Measurements from ENCODE around the gene PAK6.
A peak's percentile ranks its signal among the peaks of the same experiment; 100 is the strongest.

The PAK6 gene

GRCh38 chr15:40275523-40275922 is 36.7 kb downstream of the PAK6 start:
- DNase-seq (ENCODE audit: low read depth, low spot score), result no peak
- CTCF ChIA-PET, result interaction anchor here (0.8 to 20.1 kb wide), 22 partner anchors 8 to 237 kb away, joined by 3 to 1718 read pairs (median 13); partner anchors contain the start of genes ANKRD63, BUB1B, CCDC9B and INAFM2
- TF ChIP-seq CTCF (IDR thresholded peaks at IDR 0.05; ENCODE audit: insufficient read depth, low read length, missing control alignments), result no peak
- H3K4me3 ChIP-seq (ENCODE audit: low read depth, low read length), result no peak overlapping the region
- POLR2A ChIA-PET, result no interaction called here

- ChIA-PET CTCF (interaction anchor here (0.9 to 20.1 kb wide), 11 partner anchors 13 to 237 kb away, joined by 3 to 1718 read pairs (median 113); partner anchors contain the start of genes CCDC9B, INAFM2, PAK6 and PLCB2), POLR2A (no interaction called here)
- no peak for DNase-seq (ENCODE audit: low read depth, low spot score)
- H3K4me3 ChIP-seq (ENCODE audit: low read depth, low read length), result no peak overlapping the region
- no peak for TF ChIP-seq CTCF (IDR thresholded peaks at IDR 0.05; ENCODE audit: insufficient read depth, low read length, missing control alignments)
These were observed 37.1 kb downstream of the PAK6 start for GRCh38 chr15:40275954-40276353.

- no peak for TF ChIP-seq CTCF (IDR thresholded peaks at IDR 0.05; ENCODE audit: insufficient read depth, low read length, missing control alignments)
- ChIA-PET POLR2A (no interaction called here), CTCF (interaction anchor here (1.0 to 20.1 kb wide), 11 partner anchors 12 to 238 kb away, joined by 3 to 1718 read pairs (median 113); partner anchors contain the start of genes CCDC9B, INAFM2, PAK6 and PLCB2)
- DNase-seq (ENCODE audit: low read depth, low spot score), result no peak
- H3K4me3 ChIP-seq (ENCODE audit: low read depth, low read length), result no peak overlapping the region
These were observed 38.1 kb downstream of the PAK6 start for GRCh38 chr15:40276927-40277326.

- no peak overlapping the region for H3K4me3 ChIP-seq (ENCODE audit: low read depth, low read length)
- DNase-seq (ENCODE audit: low read depth, low spot score), result no peak
- no peak for TF ChIP-seq CTCF (IDR thresholded peaks at IDR 0.05; ENCODE audit: insufficient read depth, low read length, missing control alignments)
- ChIA-PET CTCF (interaction anchor here (1.0 to 20.1 kb wide), 13 partner anchors 12 to 492 kb away, joined by 3 to 1718 read pairs (median 97); partner anchors contain the start of genes CCDC9B, INAFM2, PAK6 and PLCB2), POLR2A (no interaction called here)
These were observed 38.6 kb downstream of the PAK6 start for GRCh38 chr15:40277471-40277870.

GRCh38 chr15:40278026-40278425 is 39.2 kb downstream of the PAK6 start:
- DNase-seq (ENCODE audit: low read depth, low spot score), result no peak
- CTCF ChIA-PET, result interaction anchor here (1.0 to 20.1 kb wide), 16 partner anchors 11 to 492 kb away, joined by 3 to 1718 read pairs (median 20); partner anchors contain the start of genes CCDC9B, INAFM2, PAK6 and PLCB2
- POLR2A ChIA-PET, result no interaction called here
- H3K4me3 ChIP-seq (ENCODE audit: low read depth, low read length), result no peak overlapping the region
- TF ChIP-seq CTCF (IDR thresholded peaks at IDR 0.05; ENCODE audit: insufficient read depth, low read length, missing control alignments), result no peak

- peak; percentile 98 for TF ChIP-seq CTCF (IDR thresholded peaks at IDR 0.05; ENCODE audit: insufficient read depth, low read length, missing control alignments)
- POLR2A ChIA-PET, result no interaction called here
- no peak overlapping the region for H3K4me3 ChIP-seq (ENCODE audit: low read depth, low read length)
- DNase-seq (ENCODE audit: low read depth, low spot score), result no peak
- CTCF ChIA-PET, result interaction anchor here (0.6 to 20.1 kb wide), 56 partner anchors 10 to 268 kb away, joined by 3 to 1718 read pairs (median 5); partner anchors contain the start of genes CCDC9B, DISP2, INAFM2 and IVD
These were observed 40.7 kb downstream of the PAK6 start for GRCh38 chr15:40279437-40280141.

All from AG04449 (cell line).